NCI-H1105 treated with DMSO at 0.1 percent for 48 hours (cell line): ENCODE measurements around the gene FANCC.
A peak's percentile ranks its signal among the peaks of the same experiment; 100 is the strongest.

Source experiments
- DNase-seq: peaks from one replicate; lab custom pipeline; 2025; lab: John Stamatoyannopoulos, UW

Gene FANCC

DNA sequence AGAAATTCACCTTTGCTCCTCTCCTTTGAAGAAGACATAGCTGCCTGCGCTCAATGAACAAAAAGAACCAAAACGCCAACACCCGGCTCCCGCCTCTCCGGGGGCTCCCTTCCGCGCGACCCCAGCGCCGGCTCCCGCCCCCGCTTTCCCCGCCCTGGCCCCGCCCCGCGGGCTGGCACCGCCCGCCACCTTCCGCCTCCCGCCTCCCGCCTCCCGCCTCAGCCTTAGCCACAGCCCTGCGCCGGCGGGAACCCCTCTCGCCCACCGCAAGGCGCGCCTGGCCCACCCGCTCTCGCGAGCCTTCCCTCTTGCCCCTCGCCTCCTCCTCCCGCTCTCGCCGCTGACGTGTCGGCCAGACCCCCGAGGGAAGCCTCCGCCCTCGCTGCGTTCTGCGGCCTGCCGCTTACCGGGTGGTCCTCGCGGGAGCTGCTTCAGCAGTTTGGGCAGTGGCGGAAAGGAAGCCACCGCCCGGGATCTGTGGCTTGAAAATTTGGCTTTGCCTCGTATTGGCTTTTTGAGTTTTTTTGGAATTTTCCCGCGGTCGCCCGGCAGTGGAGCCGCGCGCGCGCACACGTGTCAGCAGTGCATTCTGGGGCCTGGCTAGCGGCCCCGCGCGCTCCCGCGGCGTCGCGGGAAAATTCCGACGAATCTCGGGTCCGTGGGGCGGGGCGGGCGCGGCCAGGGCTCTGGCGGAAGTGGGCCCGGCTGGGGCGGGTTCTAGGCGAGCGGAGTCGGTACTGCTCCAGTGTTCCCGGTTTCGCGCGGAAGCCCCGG lies at the start of gene FANCC:
Gene FANCC (minus strand): TSS at position 591 of the 774 bp plus-strand sequence. CDS start 68,418 bp downstream, outside the sequence.
- peak; percentile 91 for DNase-seq

DNA sequence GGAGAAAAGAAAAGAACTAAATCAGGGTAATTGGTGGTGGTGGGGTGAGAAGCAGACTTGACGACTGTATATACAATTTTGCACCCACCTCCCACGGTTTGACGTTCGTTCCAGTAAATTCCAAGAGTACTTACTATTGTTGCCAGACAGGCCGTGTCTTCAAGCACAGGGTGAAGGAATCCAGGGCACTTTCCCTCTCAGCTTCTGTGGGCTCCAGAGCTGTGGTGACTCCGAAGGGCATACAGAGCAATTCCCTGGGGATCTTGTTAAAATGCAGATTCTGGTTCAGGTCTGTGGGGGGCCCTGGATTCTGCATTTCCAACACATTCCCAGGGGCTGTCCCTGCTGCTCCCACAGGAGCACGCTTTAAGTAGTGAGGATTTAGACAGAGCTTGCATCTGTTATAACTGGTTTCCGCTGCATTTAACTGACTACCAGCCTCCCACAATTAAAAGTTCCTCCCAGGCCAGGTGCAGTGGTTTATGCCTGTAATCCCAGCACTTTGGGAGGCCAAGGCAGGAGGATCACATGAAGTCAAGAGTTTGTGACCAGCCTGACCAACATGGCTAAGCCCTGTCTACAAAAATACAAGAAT lies 49.3 kb upstream of the FANCC start:
- no peak for DNase-seq

GRCh38 chr9:95365766-95366165 lies 48.3 kb upstream of the FANCC start:
- no peak for DNase-seq

GRCh38 chr9:95363051-95363841 lies 45.7 kb upstream of the FANCC start:
- DNase-seq, result peak; percentile 24

DNA sequence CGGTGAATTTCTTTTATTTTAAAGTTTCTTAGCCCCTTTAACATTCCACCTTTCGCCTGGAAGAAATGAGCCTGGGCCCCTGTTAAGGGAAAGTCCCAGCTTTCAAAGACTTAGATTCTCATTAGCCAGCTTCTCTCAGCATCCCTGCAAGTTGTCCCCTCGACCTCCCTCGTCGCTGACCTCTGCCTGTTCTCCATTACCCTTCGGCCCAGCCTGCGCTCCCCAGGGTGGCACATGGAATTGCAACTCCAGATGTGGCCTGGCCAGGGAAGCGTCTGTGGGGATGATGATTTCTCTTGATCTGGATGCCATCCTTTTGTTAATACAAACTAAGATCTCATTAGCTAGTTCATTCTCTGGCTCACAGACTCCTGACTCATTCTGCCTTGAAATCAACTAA lies 43.4 kb upstream of the FANCC start:
- DNase-seq, result no peak

DNA sequence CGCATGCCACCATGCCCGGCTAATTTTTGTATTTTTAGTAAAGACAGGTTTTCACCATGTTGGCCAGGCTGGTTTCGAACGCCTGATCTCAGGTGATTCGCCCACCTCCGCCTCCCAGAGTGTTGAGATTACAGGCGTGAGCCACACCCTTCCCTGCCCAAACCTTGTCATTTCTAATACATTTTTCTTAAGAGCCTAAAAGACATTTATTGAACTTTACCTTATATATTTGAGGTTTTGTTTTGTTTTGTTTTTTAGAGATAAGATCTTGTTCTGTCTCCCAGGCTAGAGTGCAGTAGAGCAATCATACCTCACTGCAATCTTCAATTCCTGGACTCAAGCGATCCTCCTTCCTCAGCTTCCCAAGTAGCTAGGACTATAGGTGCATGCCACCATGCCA lies 39.8 kb upstream of the FANCC start:
- DNase-seq, result no peak

DNA sequence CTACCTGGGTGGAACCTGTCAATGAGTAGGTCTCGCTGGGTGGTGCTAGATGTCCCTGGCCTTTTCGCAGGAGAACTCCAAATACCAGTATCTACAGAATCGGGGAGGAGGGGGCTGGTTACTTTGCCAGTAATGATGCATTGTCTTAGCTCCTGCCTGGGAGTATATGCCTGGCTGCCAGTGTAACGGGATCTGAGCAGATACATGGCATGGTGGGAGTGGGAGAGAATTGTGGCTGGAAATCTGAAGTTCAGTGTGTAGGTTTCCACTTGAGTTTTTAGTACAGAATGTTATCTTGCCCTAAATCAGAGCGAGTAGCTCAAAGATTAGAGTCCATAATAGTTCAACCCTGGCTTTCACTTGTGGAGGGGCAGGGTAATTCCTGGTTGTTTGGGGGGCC lies 38.0 kb upstream of the FANCC start:
- DNase-seq, result no peak

- no peak for DNase-seq
Observed at GRCh38 chr9:95351051-95351450, 33.5 kb upstream of the FANCC start.

DNA sequence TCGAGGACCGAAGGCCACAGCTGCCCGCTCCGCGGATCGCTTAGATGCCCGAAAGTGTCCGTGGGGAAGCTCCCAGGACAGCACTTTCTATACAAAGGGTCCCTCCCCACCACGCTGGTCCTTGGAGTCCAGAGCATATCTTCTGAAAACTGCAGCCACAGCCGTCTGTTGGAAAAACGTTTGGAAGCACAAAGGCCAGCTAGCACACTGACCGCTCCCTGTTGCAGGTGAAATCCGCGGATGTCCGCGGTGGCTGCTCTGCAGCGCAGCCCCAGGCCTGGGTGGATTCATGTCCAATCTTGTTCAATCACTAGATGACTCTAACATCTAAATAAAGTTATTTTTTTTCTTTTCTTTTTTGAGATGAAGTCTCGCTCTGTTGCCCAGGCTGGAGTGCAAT lies 32.8 kb upstream of the FANCC start:
- no peak for DNase-seq

GRCh38 chr9:95349091-95350038 lies 31.9 kb upstream of the FANCC start:
- no peak for DNase-seq

GRCh38 chr9:95346021-95346420 lies 28.5 kb upstream of the FANCC start:
- DNase-seq, result no peak

GRCh38 chr9:95344735-95345325 lies 27.3 kb upstream of the FANCC start:
- DNase-seq, result no peak

DNA sequence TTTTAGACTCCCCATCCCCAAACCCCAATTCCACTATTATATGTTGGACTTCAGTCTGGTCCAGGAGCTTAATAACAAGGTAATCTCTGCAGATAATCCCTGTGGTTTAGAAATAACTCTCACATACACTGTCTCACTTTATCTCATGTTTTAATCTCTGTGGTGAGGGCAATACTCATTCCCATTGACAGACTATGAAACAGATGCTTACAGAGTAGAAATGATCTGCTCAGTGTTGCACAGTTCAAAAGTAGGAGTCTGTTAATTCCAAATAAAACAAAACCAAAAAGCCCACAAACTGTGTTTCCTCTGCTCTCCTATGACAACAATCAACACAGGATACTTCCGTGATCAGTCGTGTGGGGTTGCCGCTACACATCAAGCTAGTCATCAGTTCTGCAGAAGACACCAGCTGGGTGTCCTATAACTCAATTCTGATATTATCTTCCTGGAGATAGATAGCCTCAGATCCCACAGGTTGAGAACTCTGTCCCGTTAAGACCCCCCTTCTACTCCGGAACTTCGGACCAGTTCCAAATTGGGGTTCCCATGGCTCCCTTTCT lies 26.3 kb upstream of the FANCC start:
- DNase-seq, result no peak

GRCh38 chr9:95342571-95342970 lies 25.1 kb upstream of the FANCC start:
- DNase-seq, result no peak

DNA sequence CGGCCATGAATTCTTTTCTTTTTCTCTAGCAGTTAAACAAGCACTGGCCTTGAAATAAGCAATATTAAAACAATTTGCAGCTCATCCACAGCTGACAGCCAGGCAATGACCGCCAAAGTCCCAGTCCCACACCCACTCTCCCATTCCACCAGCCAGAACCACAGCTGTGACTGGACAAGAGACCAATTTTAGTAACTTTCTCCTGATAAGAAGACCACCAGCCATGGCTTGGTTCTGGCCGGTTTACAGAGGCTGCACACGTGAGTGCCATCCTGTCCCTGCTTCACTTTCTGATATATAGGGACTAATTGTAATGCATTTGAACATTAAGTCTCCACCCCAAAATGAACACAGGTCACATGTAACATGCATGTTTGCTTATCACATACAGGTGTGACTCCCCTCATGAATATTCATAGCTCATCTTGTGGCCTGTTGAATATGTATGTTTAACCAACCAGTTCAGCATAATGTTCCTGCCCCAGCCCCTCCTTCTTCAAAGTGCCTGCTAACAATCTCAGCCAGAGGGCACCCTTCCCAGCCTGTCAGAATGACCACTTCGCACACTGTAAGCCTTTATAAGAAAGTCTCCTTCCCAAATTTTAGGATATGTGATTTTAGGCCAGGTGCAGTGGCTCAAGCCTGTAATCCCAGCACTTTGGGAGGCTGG lies 23.9 kb upstream of the FANCC start:
- no peak for DNase-seq

DNA sequence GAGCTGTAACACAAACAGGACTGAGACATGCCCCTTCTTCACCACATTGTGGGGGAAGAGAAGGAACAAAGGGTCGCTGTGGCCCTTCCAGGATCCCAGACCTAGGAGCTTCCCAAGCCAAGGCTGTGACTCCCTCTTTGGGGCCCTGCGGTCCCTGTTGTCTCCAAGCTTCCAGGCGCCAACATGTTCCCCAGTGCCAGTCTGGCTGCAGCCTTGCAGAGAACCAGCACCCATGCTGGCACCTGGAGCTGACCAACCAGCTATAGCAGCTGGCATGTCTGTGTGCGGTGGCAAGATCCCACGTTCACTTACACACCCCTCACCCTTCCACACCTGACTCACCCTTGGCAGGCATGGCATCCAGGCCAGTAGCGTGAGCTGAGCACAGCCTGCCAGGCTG lies 20.7 kb upstream of the FANCC start:
- DNase-seq, result no peak

- DNase-seq, result no peak
Observed at GRCh38 chr9:95336281-95336680, 18.8 kb upstream of the FANCC start.

GRCh38 chr9:95333426-95333825 lies 15.9 kb upstream of the FANCC start:
- DNase-seq, result no peak

GRCh38 chr9:95332860-95333259 lies 15.4 kb upstream of the FANCC start:
- no peak for DNase-seq

DNA sequence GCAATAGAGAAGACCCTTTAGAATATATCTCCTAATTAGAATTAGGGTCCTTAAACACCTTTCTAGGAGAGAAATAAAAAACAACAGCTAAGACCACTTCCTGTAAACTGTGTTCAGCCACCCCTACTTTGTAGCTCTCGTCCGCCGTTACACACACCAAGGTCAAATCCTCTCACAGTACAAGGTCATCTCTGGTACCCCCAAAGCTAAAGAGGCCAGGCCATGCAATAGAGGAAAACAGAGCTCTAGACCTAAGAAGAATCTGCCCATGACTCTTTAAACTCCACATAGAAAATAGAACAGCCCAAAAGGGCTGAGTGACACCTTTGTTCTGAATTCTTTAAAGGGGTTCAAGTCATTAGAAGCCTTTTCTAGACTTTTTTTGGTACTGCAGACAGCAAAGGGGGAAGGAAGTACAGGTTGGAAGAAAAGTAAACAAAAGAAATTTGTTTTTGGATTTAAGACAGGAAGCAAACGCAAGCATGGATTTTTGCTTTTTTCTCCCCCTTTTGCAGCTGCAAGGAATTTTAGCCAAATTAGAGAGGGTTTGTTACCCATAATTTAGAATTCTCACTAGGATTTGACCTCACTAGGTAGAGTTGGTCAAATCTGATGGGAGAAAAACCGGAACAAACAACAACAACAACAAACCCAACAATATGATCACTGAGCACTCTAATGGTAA lies 13.4 kb upstream of the FANCC start:
- no peak for DNase-seq
